ENCODE measurements around the gene TUBB4B.

The TUBB4B gene

GRCh38 chr9:137227054-137227852 lies 13.8 kb upstream of the TUBB4B start, which contains the start of gene RNF224:
Gene RNF224, plus strand, starts transcription at chr9:137227502. Its CDS starts 834 bp downstream, at chr9:137228336.
- ATAC-seq (peak; percentile 59), DNase-seq (peak; percentile 87)
- Mint-ChIP-seq H3K4me1 (peaks cover 15% of the 10 kb centered on the region), H3K27me3 (peaks cover 2% of the 10 kb centered on the region), H3K9me3 (no peaks in the 10 kb centered on the region), H3K27ac (no peak within 1 kb of the TSS), H3K36me3 (ENCODE audit: low read depth) (no peaks in the 10 kb centered on the region), H3K4me3 (no peak within 1 kb of the TSS)

GRCh38 chr9:137227853-137228505 lies 13.1 kb upstream of the TUBB4B start:
- Mint-ChIP-seq H3K36me3 (ENCODE audit: low read depth) (no peaks in the 10 kb centered on the region), H3K27me3 (peaks cover 2% of the 10 kb centered on the region), H3K4me3 (no peak overlapping the region), H3K4me1 (peaks cover 13% of the 10 kb centered on the region), H3K27ac (no peak overlapping the region), H3K9me3 (no peaks in the 10 kb centered on the region)
- ATAC-seq = no peak
- DNase-seq = no peak

GRCh38 chr9:137228506-137228967 lies 12.6 kb upstream of the TUBB4B start:
- Mint-ChIP-seq H3K27ac (no peak overlapping the region), H3K27me3 (peaks cover 2% of the 10 kb centered on the region), H3K4me1 (peaks cover 11% of the 10 kb centered on the region), H3K36me3 (ENCODE audit: low read depth) (no peaks in the 10 kb centered on the region), H3K9me3 (no peaks in the 10 kb centered on the region), H3K4me3 (no peak overlapping the region)
- DNase-seq (no peak), ATAC-seq (no peak)

- Mint-ChIP-seq H3K27ac (no peak overlapping the region), H3K9me3 (no peaks in the 10 kb centered on the region), H3K27me3 (peaks cover 2% of the 10 kb centered on the region), H3K4me3 (no peak overlapping the region), H3K4me1 (peaks cover 8% of the 10 kb centered on the region), H3K36me3 (ENCODE audit: low read depth) (no peaks in the 10 kb centered on the region)
- ATAC-seq (no peak), DNase-seq (no peak)
Observed at GRCh38 chr9:137228968-137229896, 11.9 kb upstream of the TUBB4B start.

GRCh38 chr9:137229903-137230704 lies 11.0 kb upstream of the TUBB4B start:
- H3K9me3 Mint-ChIP-seq = no peaks in the 10 kb centered on the region
- H3K27me3 Mint-ChIP-seq = peaks cover 2% of the 10 kb centered on the region
- DNase-seq = no peak
- peaks cover 8% of the 10 kb centered on the region for H3K4me1 Mint-ChIP-seq
- H3K4me3 Mint-ChIP-seq = no peak overlapping the region
- H3K27ac Mint-ChIP-seq = no peak overlapping the region
- ATAC-seq = no peak
- no peaks in the 10 kb centered on the region for H3K36me3 Mint-ChIP-seq (ENCODE audit: low read depth)

- no peak within 1 kb of the TSS for H3K4me3 Mint-ChIP-seq
- no peaks in the 10 kb centered on the region for H3K9me3 Mint-ChIP-seq
- DNase-seq = no peak
- peaks cover 7% of the 10 kb centered on the region for H3K4me1 Mint-ChIP-seq
- H3K36me3 Mint-ChIP-seq (ENCODE audit: low read depth) = no peaks in the 10 kb centered on the region
- peaks cover 2% of the 10 kb centered on the region for H3K27me3 Mint-ChIP-seq
- H3K27ac Mint-ChIP-seq = no peak within 1 kb of the TSS
- no peak for ATAC-seq
Observed at GRCh38 chr9:137230705-137231371, 10.2 kb upstream of the TUBB4B start, which contains the start of gene SLC34A3. Gene SLC34A3, plus strand, starts transcription at chr9:137230901. Its CDS starts 802 bp downstream, at chr9:137231703.

- no peak for ATAC-seq
- no peak overlapping the region for H3K27ac Mint-ChIP-seq
- no peaks in the 10 kb centered on the region for H3K9me3 Mint-ChIP-seq
- no peak overlapping the region for H3K4me3 Mint-ChIP-seq
- peaks cover 2% of the 10 kb centered on the region for H3K27me3 Mint-ChIP-seq
- H3K36me3 Mint-ChIP-seq (ENCODE audit: low read depth) = no peaks in the 10 kb centered on the region
- DNase-seq = no peak
- peaks cover 7% of the 10 kb centered on the region for H3K4me1 Mint-ChIP-seq
Observed at GRCh38 chr9:137231372-137232039, 9.6 kb upstream of the TUBB4B start.

GRCh38 chr9:137232101-137232500 lies 9.0 kb upstream of the TUBB4B start:
- no peaks in the 10 kb centered on the region for H3K9me3 Mint-ChIP-seq
- no peak overlapping the region for H3K4me3 Mint-ChIP-seq
- H3K36me3 Mint-ChIP-seq (ENCODE audit: low read depth) = no peaks in the 10 kb centered on the region
- H3K27me3 Mint-ChIP-seq = peaks cover 2% of the 10 kb centered on the region
- ATAC-seq = no peak
- DNase-seq = no peak
- H3K27ac Mint-ChIP-seq = no peak overlapping the region
- H3K4me1 Mint-ChIP-seq = peaks cover 10% of the 10 kb centered on the region

- peaks cover 2% of the 10 kb centered on the region for H3K27me3 Mint-ChIP-seq
- no peak for DNase-seq
- no peak for ATAC-seq
- H3K9me3 Mint-ChIP-seq = no peaks in the 10 kb centered on the region
- H3K4me1 Mint-ChIP-seq = peaks cover 8% of the 10 kb centered on the region
- no peaks in the 10 kb centered on the region for H3K36me3 Mint-ChIP-seq (ENCODE audit: low read depth)
- H3K4me3 Mint-ChIP-seq = no peak overlapping the region
- H3K27ac Mint-ChIP-seq = no peak overlapping the region
Observed at GRCh38 chr9:137232510-137232909, 8.6 kb upstream of the TUBB4B start.

- Mint-ChIP-seq H3K9me3 (no peaks in the 10 kb centered on the region), H3K27me3 (no peaks in the 10 kb centered on the region), H3K27ac (no peak overlapping the region), H3K36me3 (ENCODE audit: low read depth) (no peaks in the 10 kb centered on the region), H3K4me1 (peaks cover 9% of the 10 kb centered on the region), H3K4me3 (no peak overlapping the region)
- no peak for DNase-seq
- no peak for ATAC-seq
Observed at GRCh38 chr9:137233143-137233980, 7.7 kb upstream of the TUBB4B start.

GRCh38 chr9:137234055-137234697 lies 6.9 kb upstream of the TUBB4B start:
- H3K9me3 Mint-ChIP-seq = no peaks in the 10 kb centered on the region
- no peak for DNase-seq
- H3K4me3 Mint-ChIP-seq = no peak overlapping the region

More at GRCh38 chr9:137234055-137234697, 6.9 kb upstream of the TUBB4B start:
- H3K27ac Mint-ChIP-seq = no peak overlapping the region
- H3K4me1 Mint-ChIP-seq = peaks cover 14% of the 10 kb centered on the region
- H3K27me3 Mint-ChIP-seq = no peaks in the 10 kb centered on the region
- no peaks in the 10 kb centered on the region for H3K36me3 Mint-ChIP-seq (ENCODE audit: low read depth)
- ATAC-seq = no peak

Measured in activated naive CD8-positive, alpha-beta T cell treated with anti-CD3 and anti-CD28 coated beads, Interleukin-2, amount 50 U/mL, for 24 hours (primary cell).